ENCODE measurements around the gene SLC24A3.

DNA sequence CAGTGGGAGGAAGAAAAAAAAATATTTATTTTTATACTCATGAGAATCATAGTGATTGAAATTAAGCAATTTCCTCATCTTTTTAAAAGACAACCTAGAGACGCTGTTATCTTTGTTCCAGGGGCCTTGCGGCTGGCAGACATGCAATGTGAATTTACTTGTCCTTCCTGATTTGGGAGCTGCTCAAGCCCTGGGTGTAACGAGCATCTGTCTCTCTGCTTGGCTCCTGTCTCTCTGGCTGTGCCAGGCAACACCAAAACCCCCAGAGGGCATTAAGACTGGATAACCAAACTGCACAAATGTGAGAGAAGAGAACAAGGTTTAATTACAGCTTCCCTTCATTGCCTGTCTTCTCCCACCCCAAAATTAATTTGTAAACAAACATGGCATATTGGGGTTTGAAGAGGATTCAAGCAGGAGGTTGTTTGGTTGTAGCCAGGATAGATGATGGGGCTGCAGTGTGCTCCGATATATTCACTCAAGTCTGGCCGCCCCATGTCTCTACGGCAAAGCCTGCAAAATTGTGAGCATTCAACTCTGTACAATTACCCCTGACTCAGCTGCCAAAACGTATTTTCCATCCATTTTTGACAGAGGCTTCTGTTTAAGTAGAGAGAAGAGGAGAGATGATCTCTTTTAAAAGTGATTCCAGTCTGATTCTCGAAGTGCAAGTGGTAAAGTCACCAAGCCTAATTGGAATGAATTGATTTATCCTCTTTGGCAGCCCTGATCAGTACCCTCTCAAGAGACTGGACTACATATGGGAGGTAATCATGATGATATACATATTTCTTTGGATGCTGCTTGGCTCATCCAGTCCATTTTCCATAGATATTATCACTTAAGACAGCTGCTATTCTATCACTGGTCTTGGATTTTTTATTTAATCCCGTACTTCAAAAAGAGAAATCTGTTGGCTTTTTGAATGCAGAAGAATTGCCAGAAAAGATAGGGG is 170.2 kb downstream of the SLC24A3 start:
- TF ChIP-seq CTCF (conservative IDR thresholded peaks at IDR 0.05; ENCODE audit: low read depth, low read length) (no peak), EZH2 (IDR thresholded peaks at IDR 0.05; ENCODE audit: borderline replicate concordance, low read depth, low read length, poor library complexity, severe bottlenecking) (no peak)
